Smooth muscle cell (in vitro differentiated cells): ENCODE data around the gene CXXC5. TPM values are rescaled to one million over a fixed set of nuclear protein-coding genes. Genes with fewer than 3 reads are reported as not detected.

ENCODE experiments used
- DNase-seq: peaks from one replicate; lab custom pipeline; 2025; ENCODE audit not compliant: unreplicated experiment; lab: John Stamatoyannopoulos, UW
- H2AFZ ChIP-seq: fragments of 200-600 bp; sonication (generic); 2 replicates; pipeline ENCODE4 v1.6.0; 2016; ENCODE audit warnings: antibody characterized with exemption, low read depth, mild to moderate bottlenecking
- H3F3A ChIP-seq: fragments of 200-600 bp; sonication (generic); 2 replicates; pipeline ENCODE4 v1.6.0; 2017; ENCODE audit warnings: antibody characterized with exemption, low read depth
- H3K27ac ChIP-seq: fragments of 200-600 bp; sonication (generic); 2 replicates; pipeline ENCODE4 v1.5.1; 2016; ENCODE audit warnings: low read depth, mild to moderate bottlenecking
- H3K27me3 ChIP-seq: fragments of 200-600 bp; sonication (generic); 2 replicates; pipeline ENCODE4 v1.6.1; 2016; ENCODE audit warnings: low read depth, mild to moderate bottlenecking
- H3K36me3 ChIP-seq: fragments of 200-600 bp; sonication (generic); 2 replicates; pipeline ENCODE4 v1.5.1; 2016; ENCODE audit warnings: low read depth
- H3K4me1 ChIP-seq: fragments of 200-600 bp; sonication (generic); 2 replicates; pipeline ENCODE4 v1.5.1; 2016; ENCODE audit warnings: low read depth
- H3K4me2 ChIP-seq: fragments of 200-600 bp; sonication (generic); 2 replicates; pipeline ENCODE4 v1.6.0; 2016; ENCODE audit warnings: mild to moderate bottlenecking
- H3K4me3 ChIP-seq: fragments of 200-600 bp; sonication (generic); 2 replicates; pipeline ENCODE4 v1.5.1; 2016; ENCODE audit warnings: mild to moderate bottlenecking
- H3K79me2 ChIP-seq: fragments of 200-600 bp; sonication (generic); 2 replicates; pipeline ENCODE4 v1.6.0; 2016; ENCODE audit warnings: low read depth, mild to moderate bottlenecking
- H3K9ac ChIP-seq: fragments of 200-600 bp; sonication (generic); 2 replicates; pipeline ENCODE4 v1.6.0; 2016; ENCODE audit warnings: low read depth
- H3K9me3 ChIP-seq: fragments of 200-600 bp; sonication (generic); replicated peaks from 2 replicates; pipeline ENCODE4 v1.5.1; 2016; ENCODE audit warnings: low read depth
- H4K20me1 ChIP-seq: fragments of 200-600 bp; sonication (generic); 2 replicates; pipeline ENCODE4 v1.6.0; 2016; ENCODE audit warnings: low read depth
- WGBS: methylation state at CpG from one replicate; pipeline ENCODE4 v1.1.7; 2016; ENCODE audit warnings: low lambda C conversion rate; 5-methylcytosine and 5-hydroxymethylcytosine counted together
- polyA plus RNA-seq: library from polyadenylated mRNA; unstranded; fragments of >200 nt; fragmentation: Nextera tagmentation; extraction: Ambion mirVana; gene quantifications from 2 replicates; pipeline ENCODE4 v1.2.1, GENCODE V29; 2016
- total RNA-seq: library from RNA; depleted of rRNA; stranded (reverse); fragments of >200 nt; gene quantifications from 2 replicates; pipeline ENCODE4 v1.2.3, GENCODE V29; 2014
- TF ChIP-seq, protein P1 (sequence below): fragments of 200-600 bp; sonication (generic); IDR thresholded peaks from 2 replicates; pipeline ENCODE4 v1.5.1; 2017; ENCODE audit warnings: borderline replicate concordance, mild to moderate bottlenecking, antibody characterized with exemption; ENCODE audit not compliant: insufficient read depth, poor library complexity, severe bottlenecking

CXXC5 gene
- total and polyA plus RNA-seq, 2 experiments from 2014 or later: 85.5 to 139 TPM

DNA sequence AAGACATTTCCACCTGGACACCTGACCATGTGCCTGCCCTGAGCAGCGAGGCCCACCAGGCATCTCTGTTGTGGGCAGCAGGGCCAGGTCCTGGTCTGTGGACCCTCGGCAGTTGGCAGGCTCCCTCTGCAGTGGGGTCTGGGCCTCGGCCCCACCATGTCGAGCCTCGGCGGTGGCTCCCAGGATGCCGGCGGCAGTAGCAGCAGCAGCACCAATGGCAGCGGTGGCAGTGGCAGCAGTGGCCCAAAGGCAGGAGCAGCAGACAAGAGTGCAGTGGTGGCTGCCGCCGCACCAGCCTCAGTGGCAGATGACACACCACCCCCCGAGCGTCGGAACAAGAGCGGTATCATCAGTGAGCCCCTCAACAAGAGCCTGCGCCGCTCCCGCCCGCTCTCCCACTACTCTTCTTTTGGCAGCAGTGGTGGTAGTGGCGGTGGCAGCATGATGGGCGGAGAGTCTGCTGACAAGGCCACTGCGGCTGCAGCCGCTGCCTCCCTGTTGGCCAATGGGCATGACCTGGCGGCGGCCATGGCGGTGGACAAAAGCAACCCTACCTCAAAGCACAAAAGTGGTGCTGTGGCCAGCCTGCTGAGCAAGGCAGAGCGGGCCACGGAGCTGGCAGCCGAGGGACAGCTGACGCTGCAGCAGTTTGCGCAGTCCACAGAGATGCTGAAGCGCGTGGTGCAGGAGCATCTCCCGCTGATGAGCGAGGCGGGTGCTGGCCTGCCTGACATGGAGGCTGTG, 32.4 kb downstream of the CXXC5 start:
- H3K4me1 ChIP-seq: peaks cover 24% of the 10 kb centered on the region
- WGBS: 97% methylated on average over 36 of the region's 36 CpGs

DNA sequence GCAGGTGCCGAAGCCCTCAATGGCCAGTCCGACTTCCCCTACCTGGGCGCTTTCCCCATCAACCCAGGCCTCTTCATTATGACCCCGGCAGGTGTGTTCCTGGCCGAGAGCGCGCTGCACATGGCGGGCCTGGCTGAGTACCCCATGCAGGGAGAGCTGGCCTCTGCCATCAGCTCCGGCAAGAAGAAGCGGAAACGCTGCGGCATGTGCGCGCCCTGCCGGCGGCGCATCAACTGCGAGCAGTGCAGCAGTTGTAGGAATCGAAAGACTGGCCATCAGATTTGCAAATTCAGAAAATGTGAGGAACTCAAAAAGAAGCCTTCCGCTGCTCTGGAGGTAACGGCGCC, 32.9 kb downstream of the CXXC5 start:
- Histone ChIP-seq H3K79me2 (peaks cover 94% of the 10 kb centered on the region), H3K4me2 (no peak overlapping the region), H3K36me3 (peaks cover 5% of the 10 kb centered on the region), H3K4me1 (peaks cover 24% of the 10 kb centered on the region), H3K9ac (no peak overlapping the region), H3K27ac (no peak overlapping the region), H2AFZ (no peak overlapping the region), H3K9me3 (no peaks in the 10 kb centered on the region), H3K27me3 (no peaks in the 10 kb centered on the region), H3K4me3 (no peak overlapping the region), H3F3A (peaks cover 10% of the 10 kb centered on the region), H4K20me1 (peaks cover 95% of the 10 kb centered on the region)
- WGBS: 98% methylated on average over 22 of the region's 22 CpGs
- DNase-seq: no peak
- TF ChIP-seq, protein P1, sequence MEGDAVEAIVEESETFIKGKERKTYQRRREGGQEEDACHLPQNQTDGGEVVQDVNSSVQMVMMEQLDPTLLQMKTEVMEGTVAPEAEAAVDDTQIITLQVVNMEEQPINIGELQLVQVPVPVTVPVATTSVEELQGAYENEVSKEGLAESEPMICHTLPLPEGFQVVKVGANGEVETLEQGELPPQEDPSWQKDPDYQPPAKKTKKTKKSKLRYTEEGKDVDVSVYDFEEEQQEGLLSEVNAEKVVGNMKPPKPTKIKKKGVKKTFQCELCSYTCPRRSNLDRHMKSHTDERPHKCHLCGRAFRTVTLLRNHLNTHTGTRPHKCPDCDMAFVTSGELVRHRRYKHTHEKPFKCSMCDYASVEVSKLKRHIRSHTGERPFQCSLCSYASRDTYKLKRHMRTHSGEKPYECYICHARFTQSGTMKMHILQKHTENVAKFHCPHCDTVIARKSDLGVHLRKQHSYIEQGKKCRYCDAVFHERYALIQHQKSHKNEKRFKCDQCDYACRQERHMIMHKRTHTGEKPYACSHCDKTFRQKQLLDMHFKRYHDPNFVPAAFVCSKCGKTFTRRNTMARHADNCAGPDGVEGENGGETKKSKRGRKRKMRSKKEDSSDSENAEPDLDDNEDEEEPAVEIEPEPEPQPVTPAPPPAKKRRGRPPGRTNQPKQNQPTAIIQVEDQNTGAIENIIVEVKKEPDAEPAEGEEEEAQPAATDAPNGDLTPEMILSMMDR: no peak

More for the DNA sequence above, 32.4 kb downstream of the CXXC5 start:
- no peak for DNase-seq
- Histone ChIP-seq H3K27me3 (no peaks in the 10 kb centered on the region), H3K4me3 (no peak overlapping the region), H2AFZ (no peak overlapping the region), H4K20me1 (peaks cover 94% of the 10 kb centered on the region), H3K27ac (no peak overlapping the region), H3K36me3 (peaks cover 5% of the 10 kb centered on the region), H3K9me3 (no peaks in the 10 kb centered on the region), H3K4me2 (no peak overlapping the region), H3K79me2 (peaks cover 93% of the 10 kb centered on the region), H3F3A (peaks cover 10% of the 10 kb centered on the region), H3K9ac (no peak overlapping the region)
- TF ChIP-seq, protein P1: no peak

DNA sequence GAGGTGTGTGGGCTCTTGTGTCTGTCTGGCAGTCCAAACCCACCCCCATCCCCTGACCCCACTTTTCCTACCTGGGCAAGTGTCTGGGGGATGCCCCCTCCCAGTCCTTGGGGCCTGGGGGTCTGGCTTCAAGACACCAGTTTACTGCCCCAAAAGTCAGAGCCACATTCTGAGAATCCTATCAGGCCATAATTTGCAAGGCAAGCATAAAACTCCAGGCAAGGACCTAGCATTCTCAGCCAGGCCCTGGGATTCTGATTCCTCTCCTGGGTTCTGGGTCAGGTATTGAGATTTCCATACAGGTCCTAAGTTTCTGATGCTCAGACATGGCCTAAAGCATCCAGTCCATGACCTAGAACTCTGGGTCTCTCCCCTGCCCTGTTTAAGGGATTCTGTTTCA, 33.3 kb downstream of the CXXC5 start:
- Histone ChIP-seq H3K79me2 (peaks cover 97% of the 10 kb centered on the region), H3K4me3 (no peak overlapping the region), H3K27me3 (no peaks in the 10 kb centered on the region), H3K36me3 (peaks cover 5% of the 10 kb centered on the region), H3K4me1 (peaks cover 24% of the 10 kb centered on the region), H3K27ac (peak overlapping the region; percentile 2), H3K9me3 (no peaks in the 10 kb centered on the region), H3F3A (peaks cover 10% of the 10 kb centered on the region), H2AFZ (no peak overlapping the region), H3K4me2 (no peak overlapping the region), H4K20me1 (peaks cover 96% of the 10 kb centered on the region), H3K9ac (no peak overlapping the region)
- TF ChIP-seq, protein P1: no peak
- no peak for DNase-seq
